Measurements from ENCODE around the gene ARR3.
"Not testable (repeated sequence)": the region's sequence is repeated elsewhere in the genome, so short reads cannot be mapped to it uniquely, and the experiment has no call there.

Gene ARR3

GRCh38 chrX:70268034-70268433 is at the start of gene ARR3:
ARR3 (plus strand) TSS chrX:70268334; CDS start chrX:70269386, 1,052 bp downstream.
- DNase-seq (ENCODE audit: low read depth in 2 of 2): no peak

DNA sequence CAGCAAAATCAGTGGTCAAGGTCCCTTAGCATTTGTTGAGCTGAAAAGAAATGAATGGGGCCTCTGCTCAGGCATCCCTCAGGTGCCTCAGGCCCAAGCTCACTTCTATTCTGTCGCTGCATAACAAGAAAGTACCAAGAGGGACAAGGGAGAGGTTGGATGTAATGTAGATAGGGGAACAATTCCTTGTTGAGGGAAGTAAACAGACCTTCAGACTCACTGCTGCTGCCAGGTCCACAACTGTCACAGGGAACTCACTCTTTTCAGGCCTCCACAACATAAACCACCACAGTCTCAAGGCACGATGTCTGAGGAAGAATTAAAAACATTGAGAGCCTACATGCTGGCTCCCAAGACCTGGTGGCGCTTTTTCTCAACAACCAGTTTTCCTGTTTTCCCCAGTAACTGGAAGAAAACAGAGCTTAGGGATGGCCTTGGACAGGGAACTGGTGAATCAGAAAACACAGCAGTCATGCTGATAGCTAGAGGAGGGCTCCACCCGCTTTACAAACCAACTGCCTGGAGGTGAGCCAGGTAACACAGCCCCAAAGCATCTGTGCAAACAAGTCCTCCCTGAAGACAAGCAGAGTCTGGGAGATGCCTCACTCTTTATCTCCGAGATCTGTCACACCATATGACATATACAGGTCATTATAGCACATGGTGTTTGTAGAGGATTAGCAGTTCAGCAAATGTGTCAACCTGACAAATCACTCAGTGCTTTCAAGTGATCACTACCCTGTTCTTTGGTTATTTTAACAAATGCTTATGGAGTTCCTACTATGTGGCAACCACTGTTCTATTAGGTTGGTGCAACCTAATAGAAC is 48.0 kb upstream of the ARR3 start:
- no peak for DNase-seq (ENCODE audit: low read depth in 2 of 2)

DNA sequence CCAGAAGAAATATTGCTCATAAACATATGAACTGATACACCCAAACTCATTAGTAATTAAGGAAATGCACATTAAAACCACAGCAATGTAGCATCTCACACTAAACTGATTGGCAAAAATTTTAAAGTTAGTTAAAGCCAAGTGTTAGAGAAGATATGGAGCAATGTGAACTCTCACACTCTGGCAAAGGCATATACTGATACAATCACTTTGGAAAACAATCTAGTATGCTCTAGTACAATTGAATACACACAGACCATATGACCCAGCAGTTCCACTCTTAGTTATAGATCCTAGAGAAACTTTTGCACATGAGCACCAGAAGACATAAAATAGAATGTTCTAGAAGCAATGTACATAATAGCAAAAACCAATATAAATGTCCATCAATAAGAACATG is 42.1 kb upstream of the ARR3 start:
- no peak for DNase-seq (ENCODE audit: low read depth in 2 of 2)

DNA sequence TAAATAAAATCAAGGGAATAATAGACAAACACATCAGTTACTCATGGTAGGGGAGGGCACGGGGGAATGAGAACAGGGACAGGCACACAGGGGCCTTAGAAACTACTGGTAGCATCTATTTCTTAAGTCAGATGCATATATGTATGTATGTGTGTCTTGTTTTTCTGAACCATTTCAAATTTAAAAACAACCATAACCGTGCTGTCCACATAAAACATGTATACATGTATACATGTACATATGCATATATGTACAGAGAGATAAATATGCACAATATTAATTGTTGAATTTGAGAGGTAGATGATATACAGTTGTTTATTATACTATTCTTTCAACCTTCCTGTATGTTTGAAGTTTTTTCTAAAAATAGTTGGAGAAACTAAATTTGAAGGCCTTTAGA is 41.4 kb upstream of the ARR3 start:
- DNase-seq (ENCODE audit: low read depth in 2 of 2): no peak

GRCh38 chrX:70231666-70232065 is 36.5 kb upstream of the ARR3 start:
- DNase-seq (ENCODE audit: low read depth in 2 of 2): no peak

DNA sequence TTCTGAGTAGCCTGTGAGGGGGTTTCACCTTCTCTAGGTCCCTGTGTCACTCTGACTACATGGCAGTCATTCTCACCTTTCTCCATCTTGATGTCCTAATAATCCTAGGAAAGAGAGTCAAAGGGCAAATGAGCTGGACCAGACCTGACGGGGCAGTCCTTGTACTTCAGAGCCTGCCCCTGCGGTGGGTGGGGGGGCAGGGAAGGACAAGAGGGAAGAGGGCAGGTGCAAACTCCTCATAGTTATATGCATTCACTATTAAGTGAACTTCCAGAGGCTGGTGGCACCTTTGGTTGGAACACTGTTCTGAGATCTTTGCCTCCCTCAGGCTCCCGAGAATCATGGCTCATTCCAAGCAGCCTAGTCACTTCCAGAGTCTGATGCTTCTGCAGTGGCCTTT is 33.8 kb upstream of the ARR3 start, which contains the start of gene AWAT1:
AWAT1 (plus strand) TSS at position 301 of the 400 bp plus-strand sequence; CDS start at position 342, 41 bp downstream.
- no peak for DNase-seq (ENCODE audit: low read depth in 2 of 2)

DNA sequence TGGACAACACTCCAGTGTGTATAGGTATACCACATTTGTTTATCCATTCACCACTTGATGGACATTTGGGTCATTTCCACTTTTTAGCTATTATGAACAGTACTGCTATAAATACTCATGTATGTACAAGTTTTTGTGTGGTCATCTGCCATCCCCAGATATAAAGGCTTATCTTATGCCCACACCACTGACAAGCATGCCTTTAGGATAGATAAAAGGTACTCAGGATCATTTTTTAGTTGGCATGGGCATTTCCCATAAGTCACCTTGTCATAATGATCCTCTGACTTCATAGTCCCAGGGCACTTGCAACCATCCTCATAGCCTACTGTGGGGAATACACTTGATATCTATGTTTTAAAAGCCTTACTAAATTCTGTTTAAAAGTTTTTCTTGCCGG is 27.4 kb upstream of the ARR3 start:
- DNase-seq (ENCODE audit: low read depth in 2 of 2): no peak

- DNase-seq (ENCODE audit: low read depth in 2 of 2): no peak
These were observed 26.6 kb upstream of the ARR3 start for GRCh38 chrX:70241501-70241900.

- not testable (repeated sequence) for DNase-seq (ENCODE audit: low read depth in 2 of 2)
These were observed 24.5 kb upstream of the ARR3 start for GRCh38 chrX:70243601-70244000.

- DNase-seq (ENCODE audit: low read depth in 2 of 2): no peak
These were observed 23.3 kb upstream of the ARR3 start for GRCh38 chrX:70244881-70245280.

DNA sequence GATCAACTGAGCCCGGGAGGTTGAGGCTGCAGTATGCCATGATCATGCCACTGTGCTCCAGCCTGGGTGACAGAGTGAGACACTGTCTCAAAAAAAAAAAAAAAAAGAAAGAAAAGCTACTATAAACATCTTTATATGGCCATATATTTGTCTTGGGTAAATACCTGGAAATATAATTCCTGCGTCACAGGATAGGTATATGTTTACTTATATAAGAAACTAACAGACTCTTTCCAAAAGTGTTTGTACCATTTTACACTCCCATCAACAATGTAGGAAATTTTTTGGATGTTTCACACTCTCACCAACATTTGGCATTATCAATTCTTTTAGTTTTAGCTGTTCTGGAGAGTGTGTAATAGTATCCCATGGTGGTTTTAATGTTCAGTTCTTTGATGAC is 20.9 kb upstream of the ARR3 start:
- DNase-seq (ENCODE audit: low read depth in 2 of 2): no peak

- DNase-seq (ENCODE audit: low read depth in 2 of 2): no peak
These were observed 15.6 kb upstream of the ARR3 start for GRCh38 chrX:70252491-70252890.

GRCh38 chrX:70253377-70254062 is 14.6 kb upstream of the ARR3 start:
- no peak for DNase-seq (ENCODE audit: low read depth in 2 of 2)

DNA sequence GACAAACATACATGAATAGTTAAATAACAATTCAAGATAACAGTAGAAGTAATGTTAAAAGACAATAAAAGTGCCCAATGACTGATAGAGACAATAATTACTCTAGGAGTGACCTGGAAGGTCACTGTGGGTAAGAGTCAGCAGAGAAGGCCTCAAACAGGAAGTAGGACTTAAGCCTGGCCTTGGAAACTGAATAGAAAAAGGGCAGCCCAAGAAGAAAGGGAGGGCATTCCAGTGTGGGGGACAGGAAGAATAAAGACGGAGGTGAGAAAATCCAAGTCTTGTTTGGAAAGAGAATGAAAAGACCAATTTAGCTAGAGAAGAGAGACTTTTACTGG is 14.1 kb upstream of the ARR3 start:
- DNase-seq (ENCODE audit: low read depth in 2 of 2): no peak

- no peak for DNase-seq (ENCODE audit: low read depth in 2 of 2)
These were observed 13.2 kb upstream of the ARR3 start for GRCh38 chrX:70254909-70255308.

GRCh38 chrX:70255452-70255851 is 12.7 kb upstream of the ARR3 start:
- DNase-seq (ENCODE audit: low read depth in 2 of 2): no peak

DNA sequence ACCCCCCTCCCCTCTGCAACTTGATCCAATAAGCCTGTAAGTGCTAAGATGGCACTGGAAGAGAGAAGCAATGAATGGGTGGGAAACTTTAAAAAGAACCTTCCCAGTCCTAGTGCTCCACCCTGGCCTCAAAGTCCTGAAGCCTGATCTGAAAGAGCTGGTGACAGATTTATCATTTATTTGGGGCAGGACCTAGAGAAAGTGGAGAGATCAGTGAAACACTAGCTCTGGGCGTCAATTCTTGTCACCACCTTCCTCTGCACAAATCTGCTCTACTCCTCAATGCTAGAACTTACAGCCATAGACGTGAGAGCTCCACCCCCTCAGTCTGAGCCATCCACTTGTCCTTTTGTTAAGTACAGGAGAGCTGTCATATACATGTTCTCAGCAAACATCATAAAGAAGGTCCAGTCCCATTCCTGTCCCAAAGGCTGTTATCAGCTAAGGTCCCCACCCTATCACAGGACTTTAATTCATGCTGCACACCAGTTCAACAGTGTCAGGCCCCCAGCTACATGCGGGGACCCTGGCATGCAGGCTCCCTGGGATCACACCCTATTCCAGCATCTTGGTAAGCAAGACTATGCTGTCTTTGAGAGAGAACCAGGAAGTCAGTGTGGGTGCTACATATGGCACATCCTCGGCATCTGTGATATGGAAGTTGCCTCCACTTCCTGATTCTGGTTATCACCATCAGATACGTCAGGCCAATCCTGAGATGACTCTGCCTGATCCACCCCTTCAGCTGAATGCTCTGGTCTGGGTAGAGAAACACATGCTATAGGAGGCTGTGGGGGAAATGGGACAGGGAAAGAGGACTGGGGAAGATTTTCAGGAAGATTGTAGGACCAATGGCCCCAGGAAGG is 10.5 kb upstream of the ARR3 start:
- no peak for DNase-seq (ENCODE audit: low read depth in 2 of 2)

GRCh38 chrX:70260104-70260503 is 8.0 kb upstream of the ARR3 start, which contains the start of gene P2RY4:
P2RY4 (minus strand) TSS chrX:70260204; CDS start chrX:70259624, 580 bp downstream.
- no peak for DNase-seq (ENCODE audit: low read depth in 2 of 2)

DNA sequence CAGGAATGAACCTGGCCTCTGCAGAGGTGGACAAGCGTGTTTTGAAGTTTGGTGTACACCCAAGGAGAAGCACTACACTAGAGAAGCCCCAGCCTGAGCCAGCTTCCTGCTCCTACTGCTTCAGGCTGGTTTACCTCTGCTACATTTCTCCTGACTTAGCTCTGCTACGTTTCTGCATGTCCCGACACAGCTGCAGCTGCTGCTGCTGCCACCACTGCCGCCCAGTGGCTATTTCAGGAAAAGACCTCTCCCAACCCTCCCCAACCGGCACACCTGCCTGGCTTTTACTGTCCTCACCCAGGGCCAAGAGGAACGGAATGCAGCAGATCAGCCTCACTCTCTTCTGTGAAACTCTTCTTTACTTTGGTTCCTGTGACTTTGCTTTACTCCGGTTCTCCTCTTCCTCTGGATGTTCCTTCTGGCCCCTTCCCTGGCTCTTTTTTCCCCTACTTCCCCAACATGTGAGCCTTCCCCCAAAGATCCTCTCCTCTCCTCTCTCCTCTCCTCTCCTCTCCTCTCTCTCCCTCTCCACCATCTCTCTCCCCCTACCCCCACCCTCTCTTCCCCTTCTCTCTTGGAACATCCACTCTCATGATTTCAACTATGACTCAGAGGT is 5.1 kb upstream of the ARR3 start:
- no peak for DNase-seq (ENCODE audit: low read depth in 2 of 2)

- no peak for DNase-seq (ENCODE audit: low read depth in 2 of 2)
These were observed 3.4 kb upstream of the ARR3 start for GRCh38 chrX:70264784-70265183.

- DNase-seq (ENCODE audit: low read depth in 2 of 2): not testable (repeated sequence)
These were observed 5.9 kb downstream of the ARR3 start for GRCh38 chrX:70274029-70274428.

GRCh38 chrX:70279081-70279480 is 10.9 kb downstream of the ARR3 start:
- DNase-seq (ENCODE audit: low read depth in 2 of 2): no peak
